Stomach (tissue), 9 donors: ENCODE results near the gene GFY. TPM values are rescaled to one million over a fixed set of nuclear protein-coding genes. Genes with fewer than 3 reads are reported as not detected.
A peak's percentile ranks its signal among the peaks of the same experiment; 100 is the strongest.

Experiments used
- DNase-seq, 2 donors: peaks; one replicate each; pipeline versions ENCODE4 v3.0.0 to v3.0.0-alpha.2; 2013 to 2019
- H3K27ac ChIP-seq, 5 donors: fragments of 200-600 bp in 4 of 5; sonication (generic) in 4 of 5; one replicate each; pipeline ENCODE4 v1.5.1; 2013 to 2019; ENCODE audit warnings: mild to moderate bottlenecking in 1 of 5, moderate library complexity in 1 of 5
- H3K27me3 ChIP-seq, 3 donors: fragments of 200-600 bp; sonication (generic); one replicate each; pipeline ENCODE4 v1.5.1; 2017 to 2019; ENCODE audit warnings: mixed run types in 1 of 3
- H3K36me3 ChIP-seq, 4 donors: fragments of 200-600 bp; sonication (generic); 1 replicate in 3 of 4; 2 replicates in 1 of 4; pipeline ENCODE4 v1.5.1; 2016 to 2019
- H3K4me1 ChIP-seq, 4 donors: fragments of 200-600 bp; sonication (generic); one replicate each; pipeline ENCODE4 v1.5.1; 2016 to 2019
- H3K4me3 ChIP-seq, 4 donors: fragments of 200-600 bp; sonication (generic) in 3 of 4; one replicate each; pipeline ENCODE4 v1.5.1; 2016 to 2019; ENCODE audit warnings: mild to moderate bottlenecking in 1 of 4
- H3K9me3 ChIP-seq, 4 donors: fragments of 200-600 bp; sonication (generic); one replicate each; pipeline ENCODE4 v1.5.1; 2016 to 2019
- CTCF ChIP-seq, 7 experiments: fragments of 450-650 bp in 4 of 7; fragments of 200-600 bp in 3 of 7; sonication (generic) in 3 of 7; IDR thresholded peaks; one replicate each; pipeline ENCODE4 v1.5.1; 2016 to 2019; ENCODE audit warnings: antibody characterized with exemption in 7 of 7, control low read depth in 2 of 7, mild to moderate bottlenecking in 1 of 7
- EP300 ChIP-seq: sonication (generic); formaldehyde crosslinking; IDR thresholded peaks from one replicate; pipeline ENCODE4 v1.6.1; 2017; ENCODE audit warnings: antibody characterized with exemption
- POLR2A ChIP-seq, 4 donors: fragments of 450-650 bp; IDR thresholded peaks; one replicate each; pipeline ENCODE4 v1.6.1; 2016; ENCODE audit warnings: antibody characterized with exemption in 4 of 4, control low read depth in 2 of 4, mild to moderate bottlenecking in 1 of 4, moderate library complexity in 1 of 4
- POLR2AphosphoS5 ChIP-seq, 3 donors: sonication (generic); formaldehyde crosslinking; IDR thresholded peaks; one replicate each; pipeline ENCODE4 v1.6.1; 2016; ENCODE audit warnings: antibody characterized with exemption in 3 of 3
- WGBS, 5 donors: extraction: QIAGEN DNeasy Blood & Tissue Kit in 3 of 5; methylation state at CpG; one replicate each; pipeline versions ENCODE4 v1.1.5 to v1.1.7; 2013 to 2018; 5-methylcytosine and 5-hydroxymethylcytosine counted together
- intact Hi-C: fragments of 100-400 bp; cut with DNase I; formaldehyde crosslinking; loops from one replicate; pipeline ENCODE4 v1.15.1; 2023; ENCODE audit warnings: low total_unique reads
- polyA plus RNA-seq, 3 donors: library from polyadenylated mRNA; stranded (reverse); fragments of 200-250 nt; gene quantifications; one replicate each; pipeline ENCODE4 v1.2.3, GENCODE V29; 2013
- total RNA-seq, 5 donors: library from RNA; depleted of rRNA; stranded (reverse); fragments of >200 nt; gene quantifications; one replicate each; pipeline versions ENCODE4 v1.1.0 to v1.2.3, GENCODE V29; 2014 to 2016
- donor health status: healthy with polysubstance abuse.
- donor health status: Bipolar disorder and iron deficiency.
- donor health status: healthy.

GFY gene
- total and polyA plus RNA-seq, 8 donors, result not detected

- no peaks in the 10 kb centered on the region for H3K36me3 ChIP-seq
- H3K4me3 ChIP-seq, result no peak overlapping the region
- no peak overlapping the region for H3K27ac ChIP-seq
- no peaks in the 10 kb centered on the region for H3K9me3 ChIP-seq
- intact Hi-C loops, result no loop called here
- peaks cover 20 to 33% (median 28%) of the 10 kb centered on the region in 4 donors for H3K4me1 ChIP-seq
- TF ChIP-seq CTCF (IDR thresholded peaks at IDR 0.05) (no peak), POLR2A (IDR thresholded peaks at IDR 0.05) (no peak), EP300 (no peak), POLR2AphosphoS5 (IDR thresholded peaks at IDR 0.05) (no peak)
- 47 to 55% (median 51%) methylated on average over 9 to 12 of the region's 12 CpGs for WGBS, 5 donors
- H3K27me3 ChIP-seq, result peaks cover 47 to 100% (median 99%) of the 10 kb centered on the region in 3 donors
- no peak for DNase-seq
Measured at GRCh38 chr19:49427339-49427738, 2.2 kb downstream of the GFY start.

- Histone ChIP-seq H3K27me3 (peaks cover 47 to 100% (median 99%) of the 10 kb centered on the region in 3 donors), H3K4me1 (peaks cover 15 to 32% (median 27%) of the 10 kb centered on the region in 4 donors), H3K9me3 (no peaks in the 10 kb centered on the region), H3K4me3 (peak overlapping the region; percentile 7 to 28 (median 16)), H3K27ac (no peak overlapping the region), H3K36me3 (no peaks in the 10 kb centered on the region)
- intact Hi-C loops, result no loop called here
- peak in 1 of 2 donors; percentile 40 for DNase-seq
- 1 to 6% (median 3%) methylated on average over 12 to 45 of the region's 45 CpGs for WGBS, 5 donors
- TF ChIP-seq CTCF (IDR thresholded peaks at IDR 0.05) (no peak), EP300 (no peak), POLR2AphosphoS5 (IDR thresholded peaks at IDR 0.05) (no peak), POLR2A (IDR thresholded peaks at IDR 0.05) (no peak)
Measured at GRCh38 chr19:49427855-49428546, 2.8 kb downstream of the GFY start.

- Histone ChIP-seq H3K9me3 (no peaks in the 10 kb centered on the region), H3K36me3 (no peaks in the 10 kb centered on the region), H3K27me3 (peaks cover 49 to 100% (median 99%) of the 10 kb centered on the region in 3 donors), H3K4me1 (peaks cover 11 to 27% (median 22%) of the 10 kb centered on the region in 4 donors), H3K27ac (no peak overlapping the region), H3K4me3 (peak overlapping the region in 3 of 4 donors; percentile 7 to 28 (median 14))
- TF ChIP-seq POLR2A (IDR thresholded peaks at IDR 0.05), result no peak
- no peak for TF ChIP-seq EP300
- no peak for TF ChIP-seq CTCF (IDR thresholded peaks at IDR 0.05)
- no peak for TF ChIP-seq POLR2AphosphoS5 (IDR thresholded peaks at IDR 0.05)
- no peak for DNase-seq
- intact Hi-C loops, result no loop called here
- WGBS, 5 donors, result 9 to 15% (median 13%) methylated on average over 22 to 29 of the region's 29 CpGs
Measured at GRCh38 chr19:49428547-49429451, 3.6 kb downstream of the GFY start.

- H3K4me1 ChIP-seq, result peaks cover 11 to 24% (median 21%) of the 10 kb centered on the region in 4 donors
- intact Hi-C loops, result loop anchor here (5.0 kb wide), 1 partner anchor 33 kb away; no protein-coding TSS in a partner anchor
- no peak overlapping the region for H3K27ac ChIP-seq
- H3K9me3 ChIP-seq, result no peaks in the 10 kb centered on the region
- TF ChIP-seq EP300 (no peak), POLR2A (IDR thresholded peaks at IDR 0.05) (no peak), CTCF (IDR thresholded peaks at IDR 0.05) (no peak), POLR2AphosphoS5 (IDR thresholded peaks at IDR 0.05) (no peak)
- no peaks in the 10 kb centered on the region for H3K36me3 ChIP-seq
- DNase-seq, result no peak
- 58 to 73% (median 68%) methylated on average over 7 to 9 of the region's 9 CpGs for WGBS, 5 donors
- no peak overlapping the region for H3K4me3 ChIP-seq
- peaks cover 56 to 100% (median 100%) of the 10 kb centered on the region in 3 donors for H3K27me3 ChIP-seq
Measured at GRCh38 chr19:49430172-49430677, 5.0 kb downstream of the GFY start.
